HL-60/S4 treated with phorbol 12-myristate 13-acetate at 8.2 ng/mL for 4 days and 3 days (cell line): ENCODE data around the gene UBE4B.
"Not testable (repeated sequence)": the region's sequence is repeated elsewhere in the genome, so short reads cannot be mapped to it uniquely, and the experiment has no call there.

Experiments used
- in situ Hi-C: fragments of 300-500 bp; cut with MboI; formaldehyde crosslinking; loops from 2 replicates; pipeline ENCODE4 v1.15.0; 2022; ENCODE audit warnings: low sequenced_read_pairs

Gene UBE4B

GRCh38 chr1:10070206-10070605 lies 37.4 kb downstream of the UBE4B start:
- in situ Hi-C loops: no loop called here

DNA sequence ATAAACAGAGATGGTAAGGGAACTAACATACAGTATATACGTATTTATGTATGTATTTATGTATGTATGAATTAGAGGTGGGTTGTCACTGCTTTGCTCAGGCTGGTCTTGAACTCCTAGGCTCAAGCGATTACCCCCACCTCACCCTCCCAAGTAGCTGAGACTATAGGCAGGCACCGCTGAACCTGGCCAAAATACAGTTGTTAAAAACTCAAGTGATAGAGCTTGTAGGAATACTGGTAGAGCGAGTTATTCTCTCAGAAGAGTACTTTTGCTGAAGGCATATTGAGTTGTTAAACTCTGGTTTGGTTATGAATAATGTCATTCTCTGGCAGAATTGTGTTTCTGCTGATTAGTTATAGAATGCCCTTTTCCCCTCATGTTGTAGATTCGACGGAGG lies 38.9 kb downstream of the UBE4B start:
- in situ Hi-C loops: no loop called here

- in situ Hi-C loops: not testable (repeated sequence)
These were observed 40.6 kb downstream of the UBE4B start for GRCh38 chr1:10073371-10073770.

DNA sequence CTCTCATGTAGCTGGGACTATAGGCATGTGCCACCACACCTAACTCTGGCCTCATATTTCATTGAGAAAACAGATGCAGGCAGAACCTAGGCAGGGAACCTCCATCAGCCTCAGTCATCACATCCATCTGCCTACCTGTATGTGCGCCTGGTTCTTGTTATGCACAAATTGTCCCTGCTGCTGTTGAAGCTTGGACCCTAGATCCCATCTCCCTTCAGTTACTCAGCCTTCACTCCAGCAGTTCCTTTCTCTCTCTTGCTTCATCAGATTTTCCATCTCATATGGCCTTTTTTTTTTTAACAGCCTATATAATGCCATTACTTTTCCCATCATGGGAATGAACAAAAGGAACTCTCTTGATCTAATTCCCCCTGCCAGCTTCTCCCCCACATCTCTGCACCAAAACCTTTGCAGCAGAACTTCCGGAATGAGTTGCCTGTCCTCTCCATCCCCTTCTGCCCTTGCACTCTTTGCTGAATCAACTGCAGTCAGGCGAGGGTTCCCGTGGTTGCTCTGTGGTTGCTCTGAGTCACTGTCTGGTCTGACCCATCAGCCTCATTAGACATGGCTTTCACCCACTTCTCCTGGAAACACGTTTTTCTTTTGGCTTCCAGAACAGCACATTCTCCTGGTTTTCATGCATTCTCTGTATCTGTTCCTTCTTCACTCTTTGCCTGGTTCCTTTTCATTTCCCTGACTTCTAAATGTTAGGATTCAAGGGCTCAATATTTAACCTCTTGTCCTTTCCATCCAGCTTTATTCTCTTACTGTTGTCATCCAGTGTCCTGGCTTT lies 41.5 kb downstream of the UBE4B start:
- in situ Hi-C loops: no loop called here

- in situ Hi-C loops: no loop called here
These were observed 42.3 kb downstream of the UBE4B start for GRCh38 chr1:10074852-10075730.

GRCh38 chr1:10075732-10076131 lies 43.0 kb downstream of the UBE4B start:
- in situ Hi-C loops: no loop called here

GRCh38 chr1:10078494-10078893 lies 45.7 kb downstream of the UBE4B start:
- in situ Hi-C loops: no loop called here

GRCh38 chr1:10080523-10080922 lies 47.8 kb downstream of the UBE4B start:
- in situ Hi-C loops: no loop called here

DNA sequence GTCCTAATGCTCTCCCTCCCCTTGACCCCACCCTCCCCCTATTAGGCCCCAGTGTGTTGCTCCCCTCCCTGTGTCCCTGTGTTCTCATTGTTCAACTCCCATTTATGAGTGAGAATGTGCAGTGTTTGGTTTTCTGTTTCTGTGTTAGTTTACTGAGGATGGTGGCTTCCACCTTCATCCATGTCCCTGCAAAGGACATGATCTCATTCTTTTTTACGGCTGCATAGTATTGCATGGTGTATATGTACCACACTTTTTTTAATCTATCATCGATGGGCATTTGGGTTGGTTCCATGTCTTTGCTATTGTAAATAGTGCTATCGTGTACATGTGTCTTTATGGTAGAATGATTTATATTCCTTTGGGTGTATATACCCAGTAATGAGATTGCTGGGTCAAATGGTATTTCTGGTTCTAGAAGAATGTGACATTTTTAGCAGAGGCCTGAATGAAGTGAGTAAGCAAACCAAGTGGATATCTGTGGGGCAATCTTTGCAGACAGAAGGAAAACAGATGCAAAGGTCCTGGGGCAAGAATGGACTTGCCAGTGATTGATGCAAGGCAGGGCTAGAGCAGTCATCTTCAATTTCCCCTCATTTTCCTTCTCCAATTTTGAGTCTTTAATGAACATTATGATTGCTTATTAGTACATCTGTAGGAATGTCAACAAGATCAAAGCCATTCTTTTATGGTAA lies 50.2 kb downstream of the UBE4B start:
- in situ Hi-C loops: no loop called here

- in situ Hi-C loops: no loop called here
These were observed 51.3 kb downstream of the UBE4B start for GRCh38 chr1:10084045-10084444.

DNA sequence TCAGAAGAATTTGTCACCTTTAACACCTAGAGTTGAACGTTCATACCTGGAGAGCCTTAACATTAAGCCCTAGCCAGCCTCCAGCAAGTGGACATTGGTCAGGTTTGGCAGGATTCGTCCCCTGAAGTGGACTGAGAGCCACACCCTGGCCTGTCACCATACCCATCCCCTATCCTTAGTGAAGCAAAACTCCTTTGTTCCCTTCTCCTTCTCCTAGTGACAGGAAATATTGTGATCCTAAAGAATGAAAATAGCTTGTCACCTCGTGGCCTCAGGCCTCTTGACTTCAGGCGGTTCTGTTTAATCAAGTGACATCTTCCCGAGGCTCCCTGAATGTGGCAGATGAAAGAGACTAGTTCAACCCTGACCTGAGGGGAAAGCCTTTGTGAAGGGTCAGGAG lies 52.3 kb downstream of the UBE4B start:
- in situ Hi-C loops: no loop called here

- in situ Hi-C loops: no loop called here
These were observed 54.5 kb downstream of the UBE4B start for GRCh38 chr1:10087210-10087609.

DNA sequence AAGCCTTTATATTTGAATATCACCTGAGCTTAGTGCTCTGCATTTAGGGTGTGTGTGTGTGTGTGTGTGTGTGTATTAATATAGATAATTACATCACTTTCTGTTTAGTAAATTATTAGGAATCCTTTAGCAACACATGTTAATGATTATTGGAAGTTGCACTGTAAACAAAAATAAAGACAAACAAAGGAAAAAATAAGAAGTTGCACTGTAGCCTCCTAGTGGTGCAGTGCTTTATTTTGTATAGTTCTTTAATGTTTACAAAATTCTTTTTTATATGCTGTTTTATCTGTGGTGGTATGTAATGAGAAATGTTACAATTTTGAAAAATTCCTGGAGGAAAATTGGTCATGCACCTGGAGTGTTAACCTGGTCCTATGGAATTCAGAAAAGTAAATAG lies 69.2 kb downstream of the UBE4B start:
- in situ Hi-C loops: no loop called here

- in situ Hi-C loops: no loop called here
These were observed 70.4 kb downstream of the UBE4B start for GRCh38 chr1:10103193-10103592.

DNA sequence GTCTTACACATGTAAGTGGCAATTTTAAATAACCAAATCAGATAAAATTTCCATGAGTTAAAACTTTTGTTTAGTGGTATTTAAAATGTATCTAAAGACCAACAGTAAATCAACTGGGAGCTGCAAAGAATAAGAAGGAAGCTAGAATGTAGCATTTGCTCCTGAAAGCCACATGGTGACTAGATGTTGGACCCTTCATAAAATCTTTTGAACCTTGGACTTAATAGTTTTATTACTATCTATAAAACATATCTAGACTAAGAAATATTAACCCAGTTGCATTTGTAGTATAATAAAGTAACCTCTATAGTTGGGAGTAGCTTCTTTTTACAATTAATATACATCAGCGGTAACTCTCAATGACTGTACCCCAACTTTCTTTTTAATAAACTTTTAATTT lies 72.1 kb downstream of the UBE4B start:
- in situ Hi-C loops: no loop called here

DNA sequence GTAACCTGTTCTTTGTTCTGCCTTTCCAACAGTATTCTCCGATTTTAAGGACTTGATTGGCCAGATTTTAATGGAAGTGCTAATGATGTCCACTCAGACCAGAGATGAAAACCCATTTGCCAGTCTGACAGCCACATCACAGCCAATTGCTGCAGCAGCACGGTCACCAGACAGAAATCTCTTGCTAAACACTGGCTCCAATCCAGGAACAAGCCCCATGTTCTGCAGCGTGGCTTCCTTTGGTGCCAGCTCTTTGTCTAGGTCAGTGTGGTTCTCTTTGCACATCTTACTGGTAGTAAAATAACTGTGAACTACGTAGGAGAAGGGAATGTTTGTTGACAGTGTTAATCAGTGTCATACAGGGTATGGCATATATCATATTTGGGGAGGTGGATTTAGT lies 72.7 kb downstream of the UBE4B start:
- in situ Hi-C loops: no loop called here

DNA sequence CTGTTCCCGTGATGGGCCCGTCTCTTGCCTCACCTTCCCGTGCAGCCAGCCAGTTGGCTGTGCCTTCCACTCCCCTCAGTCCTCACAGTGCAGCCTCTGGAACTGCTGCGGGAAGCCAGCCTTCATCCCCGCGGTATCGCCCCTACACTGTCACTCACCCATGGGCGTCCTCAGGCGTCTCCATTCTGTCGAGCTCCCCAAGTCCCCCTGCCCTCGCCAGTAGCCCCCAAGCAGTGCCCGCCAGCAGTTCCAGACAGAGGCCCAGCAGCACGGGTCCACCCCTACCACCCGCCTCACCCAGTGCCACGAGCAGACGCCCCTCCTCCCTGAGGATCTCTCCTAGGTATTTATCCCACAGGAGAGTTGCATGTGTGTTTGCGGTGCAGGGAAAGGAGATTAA lies 73.5 kb downstream of the UBE4B start:
- in situ Hi-C loops: no loop called here

- in situ Hi-C loops: no loop called here
These were observed 74.2 kb downstream of the UBE4B start for GRCh38 chr1:10106756-10107475.

DNA sequence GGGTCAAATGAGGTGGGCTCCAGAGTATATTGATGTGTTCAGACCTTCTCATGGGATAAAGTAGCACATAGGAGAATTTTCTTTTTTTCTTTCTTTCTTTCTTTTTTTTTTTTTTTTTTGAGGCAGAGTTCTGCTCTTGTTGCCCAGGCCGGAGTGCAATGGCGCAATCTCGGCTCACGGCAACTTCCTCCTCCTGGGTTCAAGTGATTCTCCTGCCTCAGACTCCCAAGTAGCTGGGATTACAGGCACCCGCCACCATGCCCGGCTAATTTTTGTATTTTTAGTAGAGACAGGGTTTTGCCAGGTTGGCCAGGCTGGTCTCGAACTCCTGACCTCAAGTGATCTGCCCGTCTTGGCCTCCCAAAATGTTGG lies 74.7 kb downstream of the UBE4B start:
- in situ Hi-C loops: not testable (repeated sequence)

GRCh38 chr1:10108134-10108663 lies 75.4 kb downstream of the UBE4B start:
- in situ Hi-C loops: no loop called here
